IgD-negative memory B cell (primary cell): ENCODE data around the gene TCEA2. TPM values are rescaled to one million over a fixed set of nuclear protein-coding genes. Genes with fewer than 3 reads are reported as not detected.
"Not testable (repeated sequence)": the region's sequence is repeated elsewhere in the genome, so short reads cannot be mapped to it uniquely, and the experiment has no call there.

Source experiments
- H3K27ac Mint-ChIP-seq, 3 donors: one replicate each; pipeline ENCODE4 v1.8.0; 2020 to 2022; ENCODE audit warnings: mild to moderate bottlenecking in 3 of 3, mixed read lengths in 3 of 3, moderate library complexity in 1 of 3
- H3K27me3 Mint-ChIP-seq: one replicate; pipeline ENCODE4 v1.8.0; 2021; ENCODE audit warnings: mixed read lengths
- H3K36me3 Mint-ChIP-seq: one replicate; pipeline ENCODE4 v1.8.0; 2020; ENCODE audit warnings: mild to moderate bottlenecking, mixed read lengths
- H3K4me1 Mint-ChIP-seq, 3 donors: one replicate each; pipeline ENCODE4 v1.8.0; 2020 to 2022; ENCODE audit warnings: mixed read lengths in 3 of 3, mild to moderate bottlenecking in 1 of 3
- H3K4me3 Mint-ChIP-seq, 4 donors: one replicate each; pipeline ENCODE4 v1.8.0; 2020 to 2022; ENCODE audit warnings: mild to moderate bottlenecking in 4 of 4, mixed read lengths in 4 of 4, moderate library complexity in 3 of 4
- H3K9me3 Mint-ChIP-seq, 3 donors: one replicate each; pipeline ENCODE4 v1.8.0; 2020 to 2021; ENCODE audit warnings: mixed read lengths in 3 of 3, mild to moderate bottlenecking in 1 of 3
- polyA plus RNA-seq: library from polyadenylated mRNA; unstranded; fragments of 300-500 nt; fragmentation: Illumina TruSeq; gene quantifications from one replicate; pipeline ENCODE4 v1.2.3, GENCODE V29; 2021

TCEA2 gene
- polyA plus RNA-seq, 1 donor from 2014 or later: 41.3 TPM

DNA sequence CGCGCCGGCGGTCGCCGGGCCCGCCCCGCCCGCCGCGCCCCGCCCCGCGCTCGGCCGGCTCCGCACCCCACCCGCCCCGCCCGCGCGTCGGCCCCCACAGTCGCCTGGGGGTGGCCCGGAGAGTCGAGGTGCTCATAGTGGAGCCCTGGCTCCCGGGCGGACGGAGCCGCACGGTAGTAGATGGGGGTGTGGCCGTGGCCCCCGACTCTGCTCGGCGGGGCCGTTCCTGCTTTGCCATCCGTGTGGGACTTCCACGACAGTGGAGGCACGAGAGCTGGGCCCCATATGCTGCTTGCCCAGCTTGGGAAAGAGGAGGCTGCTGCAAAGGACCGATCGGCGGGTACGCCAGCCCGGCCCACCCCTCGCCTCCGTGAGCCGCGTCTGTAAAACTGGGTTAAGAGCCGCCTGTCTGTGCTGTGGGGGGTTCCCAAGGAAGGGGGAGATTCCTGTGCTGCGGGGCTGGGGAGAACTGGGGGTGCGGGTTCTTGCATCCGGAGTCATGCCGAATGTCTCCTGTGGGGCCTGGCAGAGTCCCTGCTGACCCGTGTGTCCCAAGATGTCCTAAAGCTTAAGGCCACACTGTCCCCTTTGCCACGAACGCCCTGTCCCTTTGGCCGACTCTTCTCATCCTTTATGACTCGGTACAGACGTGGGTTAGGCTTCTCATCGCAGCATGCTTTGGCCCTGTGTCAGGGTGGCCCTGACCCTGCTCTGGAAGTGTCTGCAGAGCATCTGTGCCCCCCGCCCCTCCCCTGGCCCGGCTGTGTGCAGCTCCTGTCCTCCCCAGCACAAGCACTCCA, 17.2 kb downstream of the TCEA2 start, which contains the start of gene OPRL1:
Gene OPRL1 (plus strand): TSS at position 70 of the 800 bp plus-strand sequence. CDS start 12,639 bp downstream, outside the sequence.
- peak within 1 kb of the TSS; percentile 90 to 97 (median 94) for H3K4me3 Mint-ChIP-seq
- H3K9me3 Mint-ChIP-seq: no peaks in the 10 kb centered on the region
- H3K27ac Mint-ChIP-seq: peak within 1 kb of the TSS; percentile 95 to 98 (median 96)
- H3K36me3 Mint-ChIP-seq: peaks cover 4% of the 10 kb centered on the region
- peaks cover 13 to 14% (median 14%) of the 10 kb centered on the region in 3 donors for H3K4me1 Mint-ChIP-seq
- peaks cover 3% of the 10 kb centered on the region for H3K27me3 Mint-ChIP-seq

- Mint-ChIP-seq H3K4me1 (peaks cover 14 to 17% (median 14%) of the 10 kb centered on the region in 3 donors), H3K27ac (peak overlapping the region; percentile 91 to 98 (median 96)), H3K4me3 (peak overlapping the region; percentile 81 to 94 (median 93)), H3K9me3 (no peaks in the 10 kb centered on the region), H3K27me3 (peaks cover 3% of the 10 kb centered on the region), H3K36me3 (peaks cover 4% of the 10 kb centered on the region)
Measured at GRCh38 chr20:64080813-64081623, 18.0 kb downstream of the TCEA2 start.

GRCh38 chr20:64081624-64081964, 18.6 kb downstream of the TCEA2 start:
- peaks cover 3% of the 10 kb centered on the region for H3K27me3 Mint-ChIP-seq
- peak overlapping the region; percentile 62 to 98 (median 83) for H3K27ac Mint-ChIP-seq
- H3K4me1 Mint-ChIP-seq: peaks cover 14 to 17% (median 14%) of the 10 kb centered on the region in 3 donors
- H3K36me3 Mint-ChIP-seq: peaks cover 4% of the 10 kb centered on the region
- no peaks in the 10 kb centered on the region for H3K9me3 Mint-ChIP-seq
- H3K4me3 Mint-ChIP-seq: peak overlapping the region in 3 of 4 donors; percentile 63 to 92 (median 89)

DNA sequence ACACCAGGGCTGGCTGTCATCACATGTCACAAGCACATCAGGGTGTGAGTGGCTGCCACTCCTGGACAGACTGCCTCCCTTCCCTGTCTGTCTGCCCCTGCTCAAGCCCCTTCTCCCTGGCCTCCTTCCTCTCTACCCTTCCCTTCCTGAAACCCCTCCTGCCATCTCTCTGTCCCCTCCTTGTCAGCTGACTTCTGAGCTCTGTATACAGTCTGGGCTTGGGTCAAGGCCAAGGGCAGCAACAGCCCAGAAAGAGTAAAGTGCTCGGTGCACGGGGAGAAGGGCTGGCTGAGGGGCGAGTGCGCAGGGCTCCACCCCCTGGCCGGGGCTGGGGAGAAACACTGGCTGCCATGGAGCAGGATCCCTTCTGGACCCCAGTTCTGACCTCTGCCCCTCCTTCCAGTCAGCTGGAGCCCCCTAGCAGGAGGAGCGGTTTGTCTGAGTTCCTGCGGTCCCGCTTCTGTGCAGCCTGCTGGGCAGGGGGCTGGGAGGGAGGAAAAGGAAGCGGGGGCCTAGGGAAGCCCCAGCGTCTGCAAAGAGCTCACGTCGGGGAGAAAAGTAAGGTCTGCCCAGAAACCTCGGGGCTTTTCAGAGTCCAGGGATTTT, 19.2 kb downstream of the TCEA2 start:
- Mint-ChIP-seq H3K9me3 (no peaks in the 10 kb centered on the region), H3K4me1 (peaks cover 14 to 17% (median 14%) of the 10 kb centered on the region in 3 donors), H3K4me3 (peak overlapping the region; percentile 30 to 92 (median 76)), H3K36me3 (peaks cover 4% of the 10 kb centered on the region), H3K27ac (peak overlapping the region; percentile 62 to 98 (median 83)), H3K27me3 (peaks cover 3% of the 10 kb centered on the region)

DNA sequence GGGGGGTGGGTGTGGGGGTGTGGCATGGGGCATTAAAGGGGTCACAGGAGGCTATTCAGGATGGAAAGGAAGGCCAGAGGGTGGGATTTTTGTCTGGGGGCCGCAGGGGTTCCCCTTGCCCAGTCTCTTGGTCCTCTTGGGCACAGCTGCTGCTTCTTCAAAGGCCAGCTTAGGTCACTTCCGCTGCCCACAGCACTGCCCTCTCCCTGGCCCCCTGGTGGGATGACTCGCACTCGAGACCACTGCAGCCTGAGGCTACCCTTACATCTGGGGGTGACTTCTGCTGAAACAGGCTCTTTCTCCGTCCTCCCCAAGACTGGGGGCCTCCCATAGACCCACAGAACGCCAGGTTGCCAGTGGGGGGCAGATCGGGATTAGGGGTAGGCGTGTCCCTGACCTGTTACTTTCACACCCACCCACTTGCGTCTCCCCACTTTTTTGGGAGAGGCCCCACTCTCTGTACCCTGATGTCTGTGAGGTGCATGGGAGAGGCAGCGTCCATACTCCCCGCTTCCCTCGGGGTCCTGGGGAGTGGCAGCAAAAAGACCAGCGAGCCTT, 19.9 kb downstream of the TCEA2 start:
- Mint-ChIP-seq H3K27ac (peak overlapping the region in 2 of 3 donors; percentile 80 to 98), H3K36me3 (peaks cover 3% of the 10 kb centered on the region), H3K9me3 (peaks cover 0 to 2% (median 0%) of the 10 kb centered on the region in 3 donors), H3K4me1 (peaks cover 13 to 14% (median 14%) of the 10 kb centered on the region in 3 donors), H3K27me3 (peaks cover 3% of the 10 kb centered on the region), H3K4me3 (peak overlapping the region; percentile 68 to 92 (median 88))

DNA sequence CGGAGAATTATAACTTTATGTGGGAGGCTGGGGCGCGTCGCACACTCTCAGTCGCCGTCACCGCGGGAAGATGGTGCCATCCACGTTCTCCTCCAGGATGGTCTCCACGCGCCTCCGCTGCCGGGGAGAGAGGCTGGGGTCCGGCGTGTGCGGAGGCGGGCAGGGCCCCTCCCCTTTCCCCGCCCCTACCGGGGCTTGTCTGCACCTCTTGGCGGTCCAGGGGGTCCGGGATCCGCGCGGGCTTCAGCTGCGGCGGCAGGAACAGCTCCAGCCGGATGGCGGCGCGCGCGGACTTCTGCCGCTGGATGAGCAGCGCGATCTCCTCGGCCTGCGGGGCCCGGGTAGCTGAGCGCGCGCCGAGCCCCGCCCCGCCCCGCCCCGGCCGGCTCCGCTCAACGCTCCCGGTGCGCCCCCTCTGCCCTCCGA, 20.4 kb downstream of the TCEA2 start:
- peaks cover 11 to 14% (median 14%) of the 10 kb centered on the region in 3 donors for H3K4me1 Mint-ChIP-seq
- peaks cover 3% of the 10 kb centered on the region for H3K27me3 Mint-ChIP-seq
- peak overlapping the region in 2 of 3 donors; percentile 80 to 98 for H3K27ac Mint-ChIP-seq
- peak overlapping the region; percentile 68 to 92 (median 88) for H3K4me3 Mint-ChIP-seq
- peaks cover 0 to 2% (median 0%) of the 10 kb centered on the region in 3 donors for H3K9me3 Mint-ChIP-seq
- H3K36me3 Mint-ChIP-seq: peaks cover 3% of the 10 kb centered on the region

DNA sequence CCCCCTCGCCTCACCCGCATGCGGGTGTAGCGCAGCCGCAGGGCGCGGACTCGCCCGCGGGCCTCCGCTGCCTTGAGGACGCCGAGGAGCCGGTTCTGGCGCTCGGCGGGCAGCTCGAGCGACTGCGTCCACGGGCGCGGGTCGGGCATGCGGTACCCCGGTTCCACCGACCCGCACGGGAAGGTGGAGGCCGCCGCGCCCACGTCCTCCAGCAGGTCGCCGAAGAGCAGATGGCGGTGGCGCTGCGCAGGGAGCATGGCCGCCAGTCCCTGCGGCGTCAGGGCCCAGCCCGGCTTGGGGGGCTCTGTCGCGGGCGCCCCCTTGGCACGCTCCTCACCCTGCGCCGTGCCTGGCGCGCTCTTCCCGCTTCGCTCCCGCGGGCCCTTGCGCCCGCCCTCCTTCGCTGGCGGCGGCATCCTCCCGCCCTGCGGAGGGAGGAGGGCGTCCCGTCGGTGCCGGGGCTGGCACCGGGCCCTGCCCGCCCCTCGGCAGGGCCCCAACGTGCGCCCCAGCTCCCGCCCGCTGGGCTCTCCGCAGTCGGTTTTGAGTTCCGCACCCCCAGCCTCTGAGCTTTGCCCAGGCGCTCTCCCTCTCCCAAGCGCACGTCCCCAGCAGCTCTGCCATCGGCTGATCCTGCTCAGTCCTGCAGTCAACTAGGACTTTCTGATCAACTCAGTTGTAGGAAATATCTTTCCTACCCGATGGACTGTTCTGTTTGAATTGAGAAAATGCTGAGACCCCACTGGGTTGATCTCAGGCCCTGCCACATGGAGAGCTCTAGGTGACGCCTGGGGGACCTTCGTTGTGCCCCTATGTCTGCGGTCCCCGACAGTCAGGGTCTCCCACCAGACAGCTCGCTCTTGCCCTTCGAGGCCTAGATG, 21.0 kb downstream of the TCEA2 start, which contains the start of gene LKAAEAR1:
Gene LKAAEAR1 (minus strand): TSS at position 595 of the 881 bp plus-strand sequence. CDS start 179 bp downstream, at position 416.
- peaks cover 11 to 14% (median 14%) of the 10 kb centered on the region in 3 donors for H3K4me1 Mint-ChIP-seq
- peaks cover 3% of the 10 kb centered on the region for H3K27me3 Mint-ChIP-seq
- H3K36me3 Mint-ChIP-seq: peaks cover 3% of the 10 kb centered on the region
- peaks cover 0 to 2% (median 0%) of the 10 kb centered on the region in 3 donors for H3K9me3 Mint-ChIP-seq
- peak within 1 kb of the TSS; percentile 78 to 98 (median 94) for H3K27ac Mint-ChIP-seq
- H3K4me3 Mint-ChIP-seq: peak within 1 kb of the TSS; percentile 85 to 96 (median 91)

GRCh38 chr20:64084685-64085152, 21.7 kb downstream of the TCEA2 start:
- Mint-ChIP-seq H3K36me3 (peaks cover 3% of the 10 kb centered on the region), H3K4me1 (peaks cover 11 to 14% (median 14%) of the 10 kb centered on the region in 3 donors), H3K27me3 (peaks cover 3% of the 10 kb centered on the region), H3K27ac (peak overlapping the region; percentile 78 to 94 (median 78)), H3K4me3 (peak overlapping the region; percentile 79 to 96 (median 83)), H3K9me3 (peaks cover 0 to 2% (median 0%) of the 10 kb centered on the region in 3 donors)

DNA sequence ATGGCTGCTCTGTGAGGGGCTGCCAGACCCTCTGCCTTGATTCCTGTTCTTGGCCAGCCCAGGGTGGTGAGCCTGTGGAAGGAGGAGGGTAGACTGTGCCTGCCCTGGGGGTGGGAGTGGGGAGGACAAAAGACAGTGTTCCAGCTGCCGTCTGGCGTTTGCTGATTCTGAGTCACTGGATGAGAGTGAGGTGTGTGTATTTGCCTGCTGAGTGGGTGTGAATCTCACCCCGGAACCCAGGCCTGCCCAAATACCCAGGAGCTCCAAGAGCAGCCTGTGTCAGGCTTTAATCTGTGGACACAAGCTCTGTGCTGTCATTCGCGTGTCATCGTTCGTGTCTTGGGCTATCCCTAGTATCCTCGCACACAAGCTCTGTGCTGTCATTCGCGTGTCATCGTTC, 23.8 kb downstream of the TCEA2 start:
- peaks cover 0 to 2% (median 0%) of the 10 kb centered on the region in 3 donors for H3K9me3 Mint-ChIP-seq
- peaks cover 9 to 13% (median 10%) of the 10 kb centered on the region in 3 donors for H3K4me1 Mint-ChIP-seq
- peaks cover 4% of the 10 kb centered on the region for H3K36me3 Mint-ChIP-seq
- no peak overlapping the region for H3K27ac Mint-ChIP-seq
- H3K4me3 Mint-ChIP-seq: no peak overlapping the region
- peaks cover 3% of the 10 kb centered on the region for H3K27me3 Mint-ChIP-seq

DNA sequence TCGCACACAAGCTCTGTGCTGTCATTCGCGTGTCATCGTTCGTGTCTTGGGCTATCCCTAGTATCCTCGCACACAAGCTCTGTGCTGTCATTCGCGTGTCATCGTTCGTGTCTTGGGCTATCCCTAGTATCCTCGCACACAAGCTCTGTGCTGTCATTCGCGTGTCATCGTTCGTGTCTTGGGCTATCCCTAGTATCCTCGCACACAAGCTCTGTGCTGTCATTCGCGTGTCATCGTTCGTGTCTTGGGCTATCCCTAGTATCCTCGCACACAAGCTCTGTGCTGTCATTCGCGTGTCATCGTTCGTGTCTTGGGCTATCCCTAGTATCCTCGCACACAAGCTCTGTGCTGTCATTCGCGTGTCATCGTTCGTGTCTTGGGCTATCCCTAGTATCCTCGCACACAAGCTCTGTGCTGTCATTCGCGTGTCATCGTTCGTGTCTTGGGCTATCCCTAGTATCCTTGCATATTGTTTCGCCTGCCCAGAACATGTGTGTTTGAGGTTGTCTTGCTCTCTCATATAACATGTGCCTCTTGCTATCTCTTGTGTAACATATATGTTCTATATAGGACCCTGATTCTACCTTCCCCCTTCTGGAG, 24.3 kb downstream of the TCEA2 start:
- H3K4me3 Mint-ChIP-seq: not testable (repeated sequence)

DNA sequence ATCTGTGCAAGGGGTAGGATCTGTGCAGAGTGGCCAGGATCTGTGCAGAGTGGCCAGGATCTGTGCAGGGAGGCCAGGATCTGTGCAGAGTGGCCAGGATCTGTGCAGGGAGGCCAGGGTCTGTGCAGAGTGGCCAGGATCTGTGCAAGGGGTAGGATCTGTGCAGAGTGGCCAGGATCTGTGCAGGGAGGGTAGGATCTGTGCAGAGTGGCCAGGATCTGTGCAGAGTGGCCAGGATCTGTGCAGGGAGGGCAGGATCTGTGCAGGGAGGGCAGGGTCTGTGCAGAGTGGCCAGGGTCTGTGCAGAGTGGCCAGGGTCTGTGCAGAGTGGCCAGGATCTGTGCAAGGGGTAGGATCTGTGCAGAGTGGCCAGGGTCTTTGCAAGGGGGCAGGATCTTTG, 25.6 kb downstream of the TCEA2 start:
- peaks cover 5 to 12% (median 10%) of the 10 kb centered on the region in 3 donors for H3K4me1 Mint-ChIP-seq
- H3K27me3 Mint-ChIP-seq, H3K4me3 Mint-ChIP-seq, H3K36me3 Mint-ChIP-seq, H3K27ac Mint-ChIP-seq, H3K9me3 Mint-ChIP-seq: not testable (repeated sequence)

More for the DNA sequence above, 24.3 kb downstream of the TCEA2 start:
- not testable (repeated sequence) for H3K9me3 Mint-ChIP-seq, H3K27me3 Mint-ChIP-seq, H3K36me3 Mint-ChIP-seq, H3K27ac Mint-ChIP-seq
- peaks cover 5 to 14% (median 9%) of the 10 kb centered on the region in 3 donors for H3K4me1 Mint-ChIP-seq

GRCh38 chr20:64090165-64090564, 27.2 kb downstream of the TCEA2 start:
- Mint-ChIP-seq H3K36me3 (peaks cover 4% of the 10 kb centered on the region), H3K27me3 (no peaks in the 10 kb centered on the region), H3K4me1 (peaks cover 4 to 9% (median 6%) of the 10 kb centered on the region in 3 donors)

DNA sequence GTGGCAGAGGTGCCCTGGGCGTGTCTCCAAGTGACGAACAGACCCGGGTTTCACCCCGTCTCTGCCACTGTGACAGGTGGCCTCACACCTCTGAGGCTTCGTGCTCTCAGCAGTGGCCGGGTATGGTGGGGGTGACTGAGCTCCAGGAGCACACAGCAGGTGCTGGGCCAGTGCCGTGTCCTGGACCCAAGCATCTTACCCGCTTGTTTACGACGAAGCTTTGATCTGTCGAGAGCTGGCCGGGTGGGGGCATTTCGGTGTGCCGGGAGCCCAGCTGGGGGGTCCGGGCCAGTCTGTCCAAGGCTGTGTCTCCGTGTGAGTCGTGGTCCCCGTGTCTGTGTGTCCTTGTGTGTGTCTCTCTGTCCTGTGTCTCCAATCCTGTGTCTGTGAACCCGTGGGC, 28.3 kb downstream of the TCEA2 start:
- H3K4me3 Mint-ChIP-seq: no peak overlapping the region

More at GRCh38 chr20:64090165-64090564, 27.2 kb downstream of the TCEA2 start:
- Mint-ChIP-seq H3K27ac (no peak overlapping the region), H3K9me3 (peaks cover 0 to 2% (median 0%) of the 10 kb centered on the region in 3 donors), H3K4me3 (no peak overlapping the region)

More for the DNA sequence above, 28.3 kb downstream of the TCEA2 start:
- H3K27me3 Mint-ChIP-seq: no peaks in the 10 kb centered on the region
- peaks cover 4% of the 10 kb centered on the region for H3K36me3 Mint-ChIP-seq
- peaks cover 0 to 11% (median 8%) of the 10 kb centered on the region in 3 donors for H3K4me1 Mint-ChIP-seq
- H3K9me3 Mint-ChIP-seq: peaks cover 0 to 2% (median 0%) of the 10 kb centered on the region in 3 donors
- H3K27ac Mint-ChIP-seq: no peak overlapping the region
